ENCODE data around the gene GOLGA6L10.

The GOLGA6L10 gene

DNA sequence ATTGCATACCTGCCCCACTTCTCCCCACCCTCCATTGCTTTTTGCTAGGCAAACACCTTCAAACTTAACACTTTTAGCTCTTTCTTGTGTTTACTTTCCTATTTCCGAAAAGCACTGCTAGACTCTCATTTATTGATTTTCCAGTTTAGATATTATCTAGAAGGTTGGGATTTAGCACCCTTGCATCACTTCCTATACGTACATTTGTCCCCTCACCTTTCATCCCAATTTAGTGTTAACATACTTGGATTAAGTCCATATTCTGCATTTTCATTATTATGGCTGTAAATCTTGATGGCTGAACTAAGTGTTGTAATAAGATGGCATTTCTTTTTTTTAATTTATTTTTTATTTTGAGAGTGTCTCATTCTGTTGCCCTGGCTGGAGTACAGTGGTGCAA, 39.5 kb downstream of the GOLGA6L10 start:
- TF ChIP-seq, protein P1, sequence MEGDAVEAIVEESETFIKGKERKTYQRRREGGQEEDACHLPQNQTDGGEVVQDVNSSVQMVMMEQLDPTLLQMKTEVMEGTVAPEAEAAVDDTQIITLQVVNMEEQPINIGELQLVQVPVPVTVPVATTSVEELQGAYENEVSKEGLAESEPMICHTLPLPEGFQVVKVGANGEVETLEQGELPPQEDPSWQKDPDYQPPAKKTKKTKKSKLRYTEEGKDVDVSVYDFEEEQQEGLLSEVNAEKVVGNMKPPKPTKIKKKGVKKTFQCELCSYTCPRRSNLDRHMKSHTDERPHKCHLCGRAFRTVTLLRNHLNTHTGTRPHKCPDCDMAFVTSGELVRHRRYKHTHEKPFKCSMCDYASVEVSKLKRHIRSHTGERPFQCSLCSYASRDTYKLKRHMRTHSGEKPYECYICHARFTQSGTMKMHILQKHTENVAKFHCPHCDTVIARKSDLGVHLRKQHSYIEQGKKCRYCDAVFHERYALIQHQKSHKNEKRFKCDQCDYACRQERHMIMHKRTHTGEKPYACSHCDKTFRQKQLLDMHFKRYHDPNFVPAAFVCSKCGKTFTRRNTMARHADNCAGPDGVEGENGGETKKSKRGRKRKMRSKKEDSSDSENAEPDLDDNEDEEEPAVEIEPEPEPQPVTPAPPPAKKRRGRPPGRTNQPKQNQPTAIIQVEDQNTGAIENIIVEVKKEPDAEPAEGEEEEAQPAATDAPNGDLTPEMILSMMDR (IDR thresholded peaks at IDR 0.05; ENCODE audit: low read depth, low read length, missing control alignments), result no peak
- H3K4me3 ChIP-seq (ENCODE audit: low read depth, low read length), result no peak overlapping the region
- DNase-seq (ENCODE audit: low read depth), result no peak

DNA sequence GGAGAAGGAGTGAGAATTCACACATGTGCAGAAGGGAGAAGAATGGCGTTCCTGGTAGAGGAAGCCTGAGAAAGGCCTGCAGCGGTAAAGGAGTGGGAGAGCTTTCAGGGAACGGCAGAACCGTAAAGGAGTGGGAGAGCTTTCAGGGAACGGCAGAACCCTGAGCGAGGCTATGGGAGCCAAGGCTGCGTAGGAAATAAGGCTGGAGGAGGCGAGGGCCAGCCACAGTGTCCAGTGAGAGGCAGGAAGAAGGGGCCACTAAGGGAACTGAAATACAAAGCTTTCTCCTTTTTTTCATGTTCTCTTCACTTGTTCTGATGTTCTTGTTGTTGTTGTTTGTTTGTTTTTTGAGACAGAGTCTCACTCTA, 41.6 kb downstream of the GOLGA6L10 start:
- no peak overlapping the region for H3K4me3 ChIP-seq (ENCODE audit: low read depth, low read length)
- TF ChIP-seq, protein P1 (IDR thresholded peaks at IDR 0.05; ENCODE audit: low read depth, low read length, missing control alignments), result no peak
- no peak for DNase-seq (ENCODE audit: low read depth)

DNA sequence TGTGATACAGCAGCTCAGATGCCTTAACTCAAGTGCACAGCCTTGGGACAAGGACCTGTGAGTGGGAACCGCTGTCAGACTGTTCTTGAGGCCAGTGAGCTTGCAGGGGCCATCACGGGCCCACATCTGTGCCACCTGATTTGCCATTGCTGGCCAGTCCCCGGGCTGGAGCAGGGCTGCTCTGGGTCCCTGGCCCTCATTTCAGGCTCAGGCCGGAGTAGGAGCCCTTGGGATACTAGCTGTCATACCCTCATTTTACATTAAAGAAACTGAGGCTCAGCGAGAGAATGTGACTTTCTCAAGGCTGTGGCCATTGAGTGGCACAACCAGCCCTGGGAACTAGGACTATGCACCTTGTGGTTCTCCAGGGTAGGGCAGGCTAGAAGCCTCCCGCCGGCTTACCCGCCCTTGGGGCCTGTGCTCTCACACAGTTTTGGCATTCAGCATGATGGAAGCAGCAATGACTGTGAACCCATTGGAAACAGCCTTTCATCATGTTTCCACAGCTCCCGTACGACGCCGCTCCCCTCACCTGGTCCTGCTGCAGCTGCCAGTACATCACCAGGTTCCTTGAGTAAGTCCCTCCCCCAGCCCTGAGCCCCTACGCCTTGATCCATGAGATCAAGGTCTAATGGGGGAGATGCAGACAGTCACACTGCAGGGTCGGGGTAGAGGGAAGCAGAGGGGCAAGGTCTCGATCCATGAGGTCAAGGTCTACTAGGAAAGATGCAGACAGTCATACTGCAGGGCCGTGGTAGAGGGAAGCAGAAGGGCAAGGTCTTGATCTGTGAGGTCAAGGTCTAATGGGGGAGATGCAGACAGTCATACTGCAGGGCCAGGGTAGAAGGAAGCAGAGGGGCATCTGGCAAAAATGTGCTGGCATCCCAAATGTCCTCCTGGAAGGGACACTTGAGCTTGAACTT, 42.2 kb downstream of the GOLGA6L10 start:
- TF ChIP-seq, protein P1 (IDR thresholded peaks at IDR 0.05; ENCODE audit: low read depth, low read length, missing control alignments), result peak; percentile 6
- no peak overlapping the region for H3K4me3 ChIP-seq (ENCODE audit: low read depth, low read length)
- DNase-seq (ENCODE audit: low read depth), result no peak

DNA sequence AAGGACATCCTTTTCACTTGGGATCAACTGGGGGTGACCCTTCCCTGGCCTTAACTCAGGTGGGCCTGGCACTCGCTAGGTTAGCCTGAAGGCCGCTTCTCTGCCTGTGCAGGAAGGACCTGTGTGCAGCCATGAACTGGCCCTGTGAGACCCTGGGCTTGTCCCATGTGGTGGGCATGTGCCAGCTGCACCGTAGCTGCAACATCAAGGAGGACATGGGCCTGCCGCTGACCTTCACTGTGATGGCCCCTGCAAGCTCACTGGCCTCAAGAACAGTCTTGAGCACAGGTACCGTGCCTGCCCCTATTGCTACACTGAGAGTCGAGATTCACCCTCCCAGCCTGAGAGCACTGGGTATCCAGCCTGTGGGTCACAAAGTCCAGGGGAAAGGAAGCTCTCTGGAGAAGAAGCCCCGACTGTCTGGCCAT, 43.6 kb downstream of the GOLGA6L10 start:
- no peak overlapping the region for H3K4me3 ChIP-seq (ENCODE audit: low read depth, low read length)
- no peak for DNase-seq (ENCODE audit: low read depth)
- TF ChIP-seq, protein P1 (IDR thresholded peaks at IDR 0.05; ENCODE audit: low read depth, low read length, missing control alignments), result no peak

DNA sequence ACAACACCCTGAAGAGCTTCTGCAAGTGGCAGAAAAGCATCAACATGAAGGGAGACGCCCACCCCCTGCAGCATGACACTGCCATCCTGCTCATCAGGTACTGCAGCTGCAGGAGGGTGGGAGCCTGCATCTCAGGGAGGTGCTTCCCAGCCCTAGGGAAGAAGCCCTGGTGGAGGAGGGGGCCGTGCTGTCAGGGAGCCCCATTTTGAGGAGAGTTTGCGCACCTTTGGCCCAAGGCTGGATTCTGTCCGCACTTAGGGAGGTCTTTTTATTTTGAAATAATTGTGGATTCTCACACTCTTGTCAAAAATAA, 44.5 kb downstream of the GOLGA6L10 start:
- no peak for DNase-seq (ENCODE audit: low read depth)
- TF ChIP-seq, protein P1 (IDR thresholded peaks at IDR 0.05; ENCODE audit: low read depth, low read length, missing control alignments), result no peak
- H3K4me3 ChIP-seq (ENCODE audit: low read depth, low read length), result no peak overlapping the region

DNA sequence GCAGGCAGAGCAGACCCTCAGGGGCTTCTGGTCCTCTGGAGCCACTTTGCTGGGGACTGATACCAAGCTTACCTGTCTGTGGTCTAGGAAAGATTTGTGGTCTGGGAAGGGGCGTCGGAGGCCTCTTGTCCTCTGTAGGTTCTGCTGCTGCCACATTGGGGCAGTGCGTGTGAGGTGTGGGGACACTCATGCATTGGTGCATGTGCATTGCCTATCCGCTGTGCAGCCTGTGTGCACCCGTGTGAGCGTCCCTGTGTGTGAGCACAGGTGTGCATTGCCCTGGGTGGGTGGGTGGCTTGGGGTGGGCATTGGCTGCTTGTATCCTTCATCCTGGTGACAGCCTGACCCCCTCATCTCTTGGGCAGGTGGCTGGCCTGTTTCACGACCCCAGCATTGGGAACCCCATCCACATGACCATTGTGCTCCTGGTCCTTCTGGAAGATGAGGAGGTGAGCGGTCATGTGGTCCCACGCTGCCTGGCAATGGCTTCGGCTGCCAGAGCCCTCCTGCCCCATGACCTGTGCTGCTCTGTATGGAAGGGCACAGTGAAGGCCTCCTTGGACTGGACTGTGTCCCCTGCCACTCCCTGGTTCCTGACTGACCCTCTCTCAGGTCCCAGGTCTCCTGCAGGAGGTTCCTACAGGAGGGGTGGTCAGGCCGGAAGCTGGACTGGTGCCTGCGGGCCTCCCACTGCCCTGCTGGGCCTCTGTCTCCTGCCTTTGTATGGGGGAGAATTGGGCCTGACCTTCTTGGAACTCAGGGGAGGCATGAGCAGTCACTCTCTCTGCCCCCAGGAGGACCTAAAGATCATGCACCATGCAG, 45.1 kb downstream of the GOLGA6L10 start:
- TF ChIP-seq, protein P1 (IDR thresholded peaks at IDR 0.05; ENCODE audit: low read depth, low read length, missing control alignments), result no peak
- no peak for DNase-seq (ENCODE audit: low read depth)
- H3K4me3 ChIP-seq (ENCODE audit: low read depth, low read length), result no peak overlapping the region

Data from GM12864 (cell line).